Forelimb muscle (tissue), 1 donor: ENCODE data around the gene FBN1. TPM values are rescaled to one million over a fixed set of nuclear protein-coding genes. Genes with fewer than 3 reads are reported as not detected.

Experiments used
- DNase-seq: peaks from one replicate; pipeline ENCODE4 v3.0.0-alpha.2; 2013; ENCODE audit warnings: low read depth
- polyA plus RNA-seq: library from polyadenylated mRNA; unstranded; fragments of 120-200 nt; gene quantifications from one replicate; pipeline ENCODE4 v1.2.1, GENCODE V29; 2013; ENCODE audit not compliant: insufficient read length

FBN1 gene
- polyA plus RNA-seq, 1 donor: 168 TPM

- no peak for DNase-seq
These were observed 217.5 kb downstream of the FBN1 start for GRCh38 chr15:48427960-48428547.

- DNase-seq: no peak
These were observed 218.0 kb downstream of the FBN1 start for GRCh38 chr15:48427479-48427878.

- no peak for DNase-seq
These were observed 218.6 kb downstream of the FBN1 start for GRCh38 chr15:48426941-48427340.

- no peak for DNase-seq
These were observed 219.5 kb downstream of the FBN1 start for GRCh38 chr15:48426044-48426443.

GRCh38 chr15:48425051-48425450 lies 220.5 kb downstream of the FBN1 start:
- no peak for DNase-seq

GRCh38 chr15:48423896-48424475 lies 221.5 kb downstream of the FBN1 start:
- DNase-seq: no peak

- no peak for DNase-seq
These were observed 222.2 kb downstream of the FBN1 start for GRCh38 chr15:48423342-48423741.

GRCh38 chr15:48422401-48422800 lies 223.1 kb downstream of the FBN1 start:
- no peak for DNase-seq

GRCh38 chr15:48421362-48421761 lies 224.1 kb downstream of the FBN1 start:
- DNase-seq: no peak

GRCh38 chr15:48419896-48420295 lies 225.6 kb downstream of the FBN1 start:
- DNase-seq: no peak

- no peak for DNase-seq
These were observed 227.2 kb downstream of the FBN1 start for GRCh38 chr15:48418343-48418742.

- DNase-seq: no peak
These were observed 229.2 kb downstream of the FBN1 start for GRCh38 chr15:48416301-48416700.

- DNase-seq: no peak
These were observed 230.2 kb downstream of the FBN1 start for GRCh38 chr15:48415036-48415886.

- DNase-seq: no peak
These were observed 231.5 kb downstream of the FBN1 start for GRCh38 chr15:48414015-48414414.

GRCh38 chr15:48413304-48413703 lies 232.2 kb downstream of the FBN1 start:
- DNase-seq: no peak

- no peak for DNase-seq
These were observed 233.4 kb downstream of the FBN1 start for GRCh38 chr15:48411971-48412591.

GRCh38 chr15:48409623-48410022 lies 235.9 kb downstream of the FBN1 start:
- no peak for DNase-seq

GRCh38 chr15:48408327-48408726 lies 237.2 kb downstream of the FBN1 start:
- DNase-seq: no peak

GRCh38 chr15:48407646-48408045 lies 237.9 kb downstream of the FBN1 start:
- DNase-seq: no peak

- DNase-seq: no peak
These were observed 238.6 kb downstream of the FBN1 start for GRCh38 chr15:48406911-48407310.

- DNase-seq: no peak
These were observed 239.1 kb downstream of the FBN1 start for GRCh38 chr15:48406266-48406891.
